ENCODE results near the gene POLR2J.

GRCh38 chr7:102469351-102469971, 9.3 kb downstream of the POLR2J start:
- no peak for TF ChIP-seq GLIS3 (CRISPR knock-in tag; IDR thresholded peaks at IDR 0.05)
- no peak for TF ChIP-seq ZFP3 (CRISPR knock-in tag; IDR thresholded peaks at IDR 0.05)
- TF ChIP-seq PATZ1 (CRISPR knock-in tag; IDR thresholded peaks at IDR 0.05; ENCODE audit: borderline replicate concordance) = no peak
- no peak for TF ChIP-seq CREB5 (CRISPR knock-in tag; IDR thresholded peaks at IDR 0.05; ENCODE audit: low read depth)
- no peak for TF ChIP-seq ZNF70 (CRISPR knock-in tag; IDR thresholded peaks at IDR 0.05)
- no peak for TF ChIP-seq RARB (CRISPR knock-in tag; IDR thresholded peaks at IDR 0.05)
- TF ChIP-seq PPARA (CRISPR knock-in tag; IDR thresholded peaks at IDR 0.05; ENCODE audit: borderline replicate concordance) = no peak
- no peak for TF ChIP-seq SNAI2 (CRISPR knock-in tag; IDR thresholded peaks at IDR 0.05)

All from SK-N-SH treated with all-trans-retinoic acid at 6 μM for 48 hours (cell line).